Brain microvascular endothelial cell (primary cell): ENCODE data around the gene GPX1.
"Not testable (repeated sequence)": the region's sequence is repeated elsewhere in the genome, so short reads cannot be mapped to it uniquely, and the experiment has no call there.

ENCODE experiments used
- DNase-seq: peaks from one replicate; pipeline ENCODE4 v3.0.0-alpha.2; 2020
- H3K27ac ChIP-seq: fragments of 250-450 bp; sonication (Bioruptor Pico); 2 replicates; pipeline ENCODE4 v1.5.1; 2020; ENCODE audit warnings: mild to moderate bottlenecking, moderate library complexity
- H3K27me3 ChIP-seq: fragments of 250-450 bp; sonication (Bioruptor Pico); replicated peaks from 2 replicates; pipeline ENCODE4 v1.5.1; 2020; ENCODE audit warnings: mild to moderate bottlenecking
- H3K36me3 ChIP-seq: fragments of 250-450 bp; sonication (Bioruptor Pico); replicated peaks from 2 replicates; pipeline ENCODE4 v1.5.1; 2020; ENCODE audit warnings: mild to moderate bottlenecking
- H3K4me3 ChIP-seq: 2 replicates; pipeline ENCODE4 v1.5.1; 2011; ENCODE audit warnings: low read depth, mild to moderate bottlenecking, control low read depth, low read length, moderate library complexity
- in situ Hi-C: cut with HindIII; loops from 2 replicates; pipeline ENCODE4 v1.10.0; 2017; ENCODE audit warnings: low sequenced_read_pairs, low pct_ligation_motif_present
- TF ChIP-seq, protein P1 (sequence below): IDR thresholded peaks from 2 replicates; pipeline ENCODE4 v1.5.1; 2011; ENCODE audit warnings: low read depth, mild to moderate bottlenecking, moderate library complexity, low read length, control low read depth, inconsistent platforms; ENCODE audit errors: missing control alignments

The GPX1 gene

DNA sequence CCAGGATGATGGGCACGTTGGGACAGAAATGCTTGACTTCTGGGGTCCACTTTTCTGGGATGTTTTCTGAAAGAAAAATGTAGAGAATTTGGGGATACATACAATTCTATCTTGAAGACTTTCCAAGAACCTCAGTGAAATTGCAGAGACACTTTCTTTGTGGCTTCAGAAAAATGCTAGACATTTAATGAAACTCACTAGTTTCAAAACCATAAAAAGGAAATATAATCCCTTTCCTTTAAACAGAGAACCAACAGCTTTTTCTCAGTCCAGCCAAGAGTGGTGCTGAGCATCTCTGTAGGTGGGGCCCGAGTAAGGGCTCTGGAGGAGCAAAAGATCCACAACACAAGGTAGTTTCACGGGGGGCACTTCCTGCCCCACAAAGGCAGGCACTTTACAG, 4.4 kb upstream of the GPX1 start:
- no peak for DNase-seq
- Histone ChIP-seq H3K27me3 (no peaks in the 10 kb centered on the region), H3K4me3 (no peak overlapping the region), H3K36me3 (peaks cover 80% of the 10 kb centered on the region), H3K27ac (no peak overlapping the region)
- TF ChIP-seq, protein P1, sequence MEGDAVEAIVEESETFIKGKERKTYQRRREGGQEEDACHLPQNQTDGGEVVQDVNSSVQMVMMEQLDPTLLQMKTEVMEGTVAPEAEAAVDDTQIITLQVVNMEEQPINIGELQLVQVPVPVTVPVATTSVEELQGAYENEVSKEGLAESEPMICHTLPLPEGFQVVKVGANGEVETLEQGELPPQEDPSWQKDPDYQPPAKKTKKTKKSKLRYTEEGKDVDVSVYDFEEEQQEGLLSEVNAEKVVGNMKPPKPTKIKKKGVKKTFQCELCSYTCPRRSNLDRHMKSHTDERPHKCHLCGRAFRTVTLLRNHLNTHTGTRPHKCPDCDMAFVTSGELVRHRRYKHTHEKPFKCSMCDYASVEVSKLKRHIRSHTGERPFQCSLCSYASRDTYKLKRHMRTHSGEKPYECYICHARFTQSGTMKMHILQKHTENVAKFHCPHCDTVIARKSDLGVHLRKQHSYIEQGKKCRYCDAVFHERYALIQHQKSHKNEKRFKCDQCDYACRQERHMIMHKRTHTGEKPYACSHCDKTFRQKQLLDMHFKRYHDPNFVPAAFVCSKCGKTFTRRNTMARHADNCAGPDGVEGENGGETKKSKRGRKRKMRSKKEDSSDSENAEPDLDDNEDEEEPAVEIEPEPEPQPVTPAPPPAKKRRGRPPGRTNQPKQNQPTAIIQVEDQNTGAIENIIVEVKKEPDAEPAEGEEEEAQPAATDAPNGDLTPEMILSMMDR = no peak
- in situ Hi-C loops = no loop called here

DNA sequence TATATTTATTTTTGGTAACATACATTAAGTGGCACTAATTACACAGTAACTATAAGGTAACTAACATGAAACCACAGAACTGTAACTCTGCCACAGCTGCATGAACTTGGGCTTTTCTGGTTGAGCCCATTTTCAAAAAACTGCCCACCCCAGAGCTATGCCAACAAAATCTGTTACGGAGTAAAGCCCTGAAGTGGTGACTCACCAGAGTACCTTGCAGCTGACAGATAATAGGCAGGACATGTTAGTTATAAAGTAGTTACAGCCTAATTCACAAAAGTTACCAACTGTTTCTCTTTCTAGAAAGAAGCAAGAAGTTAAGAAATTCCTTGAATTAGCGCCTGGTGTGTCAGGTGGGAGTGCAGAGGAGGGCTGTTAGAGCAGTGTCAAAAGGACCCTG, 1.5 kb upstream of the GPX1 start:
- no peaks in the 10 kb centered on the region for H3K27me3 ChIP-seq
- H3K4me3 ChIP-seq = no peak overlapping the region
- no peak for DNase-seq
- peaks cover 75% of the 10 kb centered on the region for H3K36me3 ChIP-seq
- no peak overlapping the region for H3K27ac ChIP-seq
- in situ Hi-C loops = no loop called here
- TF ChIP-seq, protein P1 = no peak

DNA sequence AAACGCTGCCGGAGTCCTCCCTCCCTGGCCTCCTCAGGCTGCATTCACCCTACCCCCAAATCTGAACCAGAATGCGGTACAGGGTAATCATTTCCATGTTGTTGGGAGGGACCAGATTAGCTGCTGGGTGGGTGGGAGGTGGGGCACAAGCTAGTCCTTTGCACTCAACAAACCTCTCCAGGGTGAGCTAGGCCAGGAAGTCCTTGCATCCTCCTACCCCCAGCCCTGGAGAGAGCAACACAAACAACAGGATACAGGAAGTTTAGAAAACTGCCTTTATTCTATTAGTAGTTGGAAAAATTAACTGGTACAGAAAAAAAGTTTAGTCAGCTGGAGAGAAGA, 702 bp upstream of the GPX1 start:
- TF ChIP-seq, protein P1 = no peak
- H3K36me3 ChIP-seq = peaks cover 67% of the 10 kb centered on the region
- in situ Hi-C loops = no loop called here
- peak overlapping the region; percentile 88 for H3K27ac ChIP-seq
- H3K4me3 ChIP-seq = peak overlapping the region; percentile 61
- DNase-seq = no peak
- H3K27me3 ChIP-seq = no peaks in the 10 kb centered on the region

DNA sequence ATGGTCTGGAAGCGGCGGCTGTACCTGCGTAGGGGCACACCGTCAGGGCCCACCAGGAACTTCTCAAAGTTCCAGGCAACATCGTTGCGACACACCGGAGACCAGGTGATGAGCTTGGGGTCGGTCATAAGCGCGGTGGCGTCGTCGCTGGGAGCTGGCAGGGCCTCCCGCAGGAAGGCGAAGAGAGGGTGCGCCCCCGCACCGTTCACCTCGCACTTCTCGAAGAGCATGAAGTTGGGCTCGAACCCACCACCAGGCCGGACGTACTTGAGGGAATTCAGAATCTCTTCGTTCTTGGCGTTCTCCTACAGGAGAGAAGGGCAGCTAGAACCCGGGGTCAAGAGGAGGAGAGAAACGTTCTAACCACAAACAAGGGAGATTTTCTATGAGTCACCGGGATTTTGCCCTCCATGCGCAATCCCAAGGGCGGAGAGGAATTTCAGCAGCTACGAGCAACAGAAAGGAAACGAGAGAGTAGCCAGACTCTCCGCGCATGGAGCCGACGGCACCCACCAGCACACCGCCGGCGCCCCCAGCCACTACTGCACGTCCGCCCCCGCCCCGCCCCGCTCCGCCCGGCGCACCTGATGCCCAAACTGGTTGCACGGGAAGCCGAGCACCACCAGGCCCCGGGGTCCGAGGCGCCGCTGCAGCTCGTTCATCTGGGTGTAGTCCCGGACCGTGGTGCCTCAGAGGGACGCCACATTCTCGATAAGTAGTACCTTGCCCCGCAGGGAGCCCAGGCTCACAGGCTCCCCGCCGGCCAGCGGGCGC, 523 bp downstream of the GPX1 start:
- H3K4me3 ChIP-seq = peak overlapping the region; percentile 61
- H3K27me3 ChIP-seq, in situ Hi-C loops: not testable (repeated sequence)
- peak; percentile 88 for DNase-seq
- peaks cover 55% of the 10 kb centered on the region for H3K36me3 ChIP-seq
- peak overlapping the region; percentile 88 for H3K27ac ChIP-seq

DNA sequence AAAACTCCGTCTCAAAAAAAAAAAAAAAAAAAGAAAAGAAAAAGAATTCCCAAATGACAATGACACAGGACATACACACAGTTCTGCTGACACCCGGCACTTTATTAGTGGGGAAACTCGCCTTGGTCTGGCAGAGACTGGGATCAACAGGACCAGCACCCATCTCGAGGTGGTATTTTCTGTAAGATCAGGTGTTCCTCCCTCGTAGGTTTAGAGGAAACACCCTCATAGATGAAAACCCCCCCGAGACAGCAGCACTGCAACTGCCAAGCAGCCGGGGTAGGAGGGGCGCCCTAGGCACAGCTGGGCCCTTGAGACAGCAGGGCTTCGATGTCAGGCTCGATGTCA, 1.1 kb downstream of the GPX1 start:
- peaks cover 49% of the 10 kb centered on the region for H3K36me3 ChIP-seq

DNA sequence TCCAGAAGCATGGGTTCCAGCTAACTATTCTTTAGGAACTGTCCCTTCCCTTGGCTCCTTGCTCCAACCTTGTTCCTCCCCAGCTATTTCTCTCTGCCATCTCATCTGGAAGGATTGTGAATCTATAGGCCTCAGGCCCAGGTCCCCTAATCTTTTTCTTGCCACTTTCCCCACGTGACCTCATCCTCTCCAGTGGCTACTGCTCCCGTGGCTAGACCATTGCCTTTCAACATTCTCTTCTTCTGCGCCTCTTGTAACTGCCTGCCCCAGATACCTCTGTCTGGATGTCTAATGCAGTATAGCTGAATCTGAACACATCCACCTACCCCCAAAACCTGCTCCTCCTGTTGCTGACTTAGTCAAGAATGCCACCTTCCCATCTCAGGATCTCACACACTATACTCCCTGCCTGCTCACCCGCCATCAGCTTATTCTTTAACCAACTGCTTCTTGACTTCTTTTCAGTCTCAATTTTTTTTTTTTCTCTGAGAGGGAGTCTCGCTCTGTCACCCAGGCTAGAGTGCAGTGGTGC, 5.2 kb downstream of the GPX1 start:
- Histone ChIP-seq H3K27me3 (no peaks in the 10 kb centered on the region), H3K4me3 (no peak overlapping the region), H3K27ac (no peak overlapping the region), H3K36me3 (peaks cover 19% of the 10 kb centered on the region)
- in situ Hi-C loops = no loop called here
- no peak for DNase-seq
- TF ChIP-seq, protein P1 = no peak

More for the DNA sequence above, 1.1 kb downstream of the GPX1 start:
- in situ Hi-C loops, H3K27me3 ChIP-seq, DNase-seq: not testable (repeated sequence)
- Histone ChIP-seq H3K27ac (peak overlapping the region; percentile 88), H3K4me3 (peak overlapping the region; percentile 61)

DNA sequence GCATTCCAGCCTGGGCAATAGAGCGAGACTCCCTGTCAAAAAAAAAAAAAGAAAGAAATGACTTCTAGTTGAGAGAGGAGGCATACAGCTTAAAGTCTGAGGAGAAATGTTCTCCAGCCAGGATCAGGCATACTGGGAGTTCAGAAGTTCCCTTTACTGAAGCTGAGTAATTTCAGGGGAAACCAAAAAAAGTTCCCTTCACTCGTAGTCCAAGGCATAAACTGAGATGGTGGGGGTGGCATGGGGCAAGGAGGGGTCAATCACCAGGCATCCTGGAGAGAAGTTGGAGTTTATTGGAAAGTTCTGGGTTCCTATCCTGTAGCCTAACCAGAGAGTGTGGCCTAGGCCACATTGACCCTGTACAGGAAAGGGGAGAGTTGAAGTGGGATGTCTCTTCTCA, 5.9 kb downstream of the GPX1 start:
- in situ Hi-C loops = no loop called here
- TF ChIP-seq, protein P1 = no peak
- Histone ChIP-seq H3K36me3 (peaks cover 16% of the 10 kb centered on the region), H3K27me3 (no peaks in the 10 kb centered on the region), H3K27ac (peak overlapping the region; percentile 54), H3K4me3 (no peak overlapping the region)
- DNase-seq = no peak
